HG02981 (cell line): Measurements from ENCODE around the gene TAS2R20.

ENCODE experiments used
- ATAC-seq: cut with Tn5 transposase; IDR thresholded peaks from one replicate; pipeline ENCODE4 v1.9.1; 2021; ENCODE audit warnings: mild to moderate bottlenecking, moderate library complexity; ENCODE audit not compliant: unreplicated experiment

The TAS2R20 gene

GRCh38 chr12:10965476-10965875 lies 32.6 kb downstream of the TAS2R20 start:
- no peak for ATAC-seq

- no peak for ATAC-seq
These were observed 37.9 kb downstream of the TAS2R20 start for GRCh38 chr12:10960211-10960610.

- no peak for ATAC-seq
These were observed 38.3 kb downstream of the TAS2R20 start for GRCh38 chr12:10959804-10960203.

- ATAC-seq, result no peak
These were observed 40.4 kb downstream of the TAS2R20 start for GRCh38 chr12:10957741-10958140.

GRCh38 chr12:10956085-10956484 lies 42.0 kb downstream of the TAS2R20 start:
- no peak for ATAC-seq

GRCh38 chr12:10952645-10953044 lies 45.5 kb downstream of the TAS2R20 start:
- no peak for ATAC-seq
